ENCODE results near the gene RASSF9.

DNA sequence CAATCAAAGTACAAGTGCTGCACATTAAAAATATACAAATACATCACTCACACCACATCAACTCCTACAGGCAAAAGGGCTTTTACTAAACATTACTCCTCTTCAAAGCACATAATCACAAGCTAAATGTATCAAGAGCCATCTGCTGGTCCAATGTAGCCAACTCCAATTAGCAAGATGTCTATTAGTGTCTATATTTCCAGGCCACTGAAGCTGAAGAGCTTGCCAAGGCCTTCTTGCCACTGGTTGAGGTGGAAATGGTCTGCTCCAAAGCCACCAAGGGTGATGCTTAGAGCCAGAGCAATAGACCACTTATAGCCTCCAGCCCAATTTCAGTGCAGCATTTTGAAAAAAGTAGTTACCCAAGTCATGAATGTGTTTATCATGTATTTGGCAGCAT is 54.4 kb downstream of the RASSF9 start:
- no peak for TF ChIP-seq EZH2 (IDR thresholded peaks at IDR 0.05; ENCODE audit: low read depth, unreplicated experiment)
- TF ChIP-seq, protein P1, sequence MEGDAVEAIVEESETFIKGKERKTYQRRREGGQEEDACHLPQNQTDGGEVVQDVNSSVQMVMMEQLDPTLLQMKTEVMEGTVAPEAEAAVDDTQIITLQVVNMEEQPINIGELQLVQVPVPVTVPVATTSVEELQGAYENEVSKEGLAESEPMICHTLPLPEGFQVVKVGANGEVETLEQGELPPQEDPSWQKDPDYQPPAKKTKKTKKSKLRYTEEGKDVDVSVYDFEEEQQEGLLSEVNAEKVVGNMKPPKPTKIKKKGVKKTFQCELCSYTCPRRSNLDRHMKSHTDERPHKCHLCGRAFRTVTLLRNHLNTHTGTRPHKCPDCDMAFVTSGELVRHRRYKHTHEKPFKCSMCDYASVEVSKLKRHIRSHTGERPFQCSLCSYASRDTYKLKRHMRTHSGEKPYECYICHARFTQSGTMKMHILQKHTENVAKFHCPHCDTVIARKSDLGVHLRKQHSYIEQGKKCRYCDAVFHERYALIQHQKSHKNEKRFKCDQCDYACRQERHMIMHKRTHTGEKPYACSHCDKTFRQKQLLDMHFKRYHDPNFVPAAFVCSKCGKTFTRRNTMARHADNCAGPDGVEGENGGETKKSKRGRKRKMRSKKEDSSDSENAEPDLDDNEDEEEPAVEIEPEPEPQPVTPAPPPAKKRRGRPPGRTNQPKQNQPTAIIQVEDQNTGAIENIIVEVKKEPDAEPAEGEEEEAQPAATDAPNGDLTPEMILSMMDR (conservative IDR thresholded peaks at IDR 0.05; ENCODE audit: low read depth in 2 of 2), result no peak
- no peak for TF ChIP-seq CREB1 (CRISPR knock-in tag; IDR thresholded peaks at IDR 0.05; ENCODE audit: low read depth)
- TF ChIP-seq POLR2AphosphoS5 (IDR thresholded peaks at IDR 0.05; ENCODE audit: low read depth), result no peak
- TF ChIP-seq, protein P2, sequence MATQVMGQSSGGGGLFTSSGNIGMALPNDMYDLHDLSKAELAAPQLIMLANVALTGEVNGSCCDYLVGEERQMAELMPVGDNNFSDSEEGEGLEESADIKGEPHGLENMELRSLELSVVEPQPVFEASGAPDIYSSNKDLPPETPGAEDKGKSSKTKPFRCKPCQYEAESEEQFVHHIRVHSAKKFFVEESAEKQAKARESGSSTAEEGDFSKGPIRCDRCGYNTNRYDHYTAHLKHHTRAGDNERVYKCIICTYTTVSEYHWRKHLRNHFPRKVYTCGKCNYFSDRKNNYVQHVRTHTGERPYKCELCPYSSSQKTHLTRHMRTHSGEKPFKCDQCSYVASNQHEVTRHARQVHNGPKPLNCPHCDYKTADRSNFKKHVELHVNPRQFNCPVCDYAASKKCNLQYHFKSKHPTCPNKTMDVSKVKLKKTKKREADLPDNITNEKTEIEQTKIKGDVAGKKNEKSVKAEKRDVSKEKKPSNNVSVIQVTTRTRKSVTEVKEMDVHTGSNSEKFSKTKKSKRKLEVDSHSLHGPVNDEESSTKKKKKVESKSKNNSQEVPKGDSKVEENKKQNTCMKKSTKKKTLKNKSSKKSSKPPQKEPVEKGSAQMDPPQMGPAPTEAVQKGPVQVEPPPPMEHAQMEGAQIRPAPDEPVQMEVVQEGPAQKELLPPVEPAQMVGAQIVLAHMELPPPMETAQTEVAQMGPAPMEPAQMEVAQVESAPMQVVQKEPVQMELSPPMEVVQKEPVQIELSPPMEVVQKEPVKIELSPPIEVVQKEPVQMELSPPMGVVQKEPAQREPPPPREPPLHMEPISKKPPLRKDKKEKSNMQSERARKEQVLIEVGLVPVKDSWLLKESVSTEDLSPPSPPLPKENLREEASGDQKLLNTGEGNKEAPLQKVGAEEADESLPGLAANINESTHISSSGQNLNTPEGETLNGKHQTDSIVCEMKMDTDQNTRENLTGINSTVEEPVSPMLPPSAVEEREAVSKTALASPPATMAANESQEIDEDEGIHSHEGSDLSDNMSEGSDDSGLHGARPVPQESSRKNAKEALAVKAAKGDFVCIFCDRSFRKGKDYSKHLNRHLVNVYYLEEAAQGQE (IDR thresholded peaks at IDR 0.05; ENCODE audit: unreplicated experiment), result no peak
- TF ChIP-seq, protein P3, sequence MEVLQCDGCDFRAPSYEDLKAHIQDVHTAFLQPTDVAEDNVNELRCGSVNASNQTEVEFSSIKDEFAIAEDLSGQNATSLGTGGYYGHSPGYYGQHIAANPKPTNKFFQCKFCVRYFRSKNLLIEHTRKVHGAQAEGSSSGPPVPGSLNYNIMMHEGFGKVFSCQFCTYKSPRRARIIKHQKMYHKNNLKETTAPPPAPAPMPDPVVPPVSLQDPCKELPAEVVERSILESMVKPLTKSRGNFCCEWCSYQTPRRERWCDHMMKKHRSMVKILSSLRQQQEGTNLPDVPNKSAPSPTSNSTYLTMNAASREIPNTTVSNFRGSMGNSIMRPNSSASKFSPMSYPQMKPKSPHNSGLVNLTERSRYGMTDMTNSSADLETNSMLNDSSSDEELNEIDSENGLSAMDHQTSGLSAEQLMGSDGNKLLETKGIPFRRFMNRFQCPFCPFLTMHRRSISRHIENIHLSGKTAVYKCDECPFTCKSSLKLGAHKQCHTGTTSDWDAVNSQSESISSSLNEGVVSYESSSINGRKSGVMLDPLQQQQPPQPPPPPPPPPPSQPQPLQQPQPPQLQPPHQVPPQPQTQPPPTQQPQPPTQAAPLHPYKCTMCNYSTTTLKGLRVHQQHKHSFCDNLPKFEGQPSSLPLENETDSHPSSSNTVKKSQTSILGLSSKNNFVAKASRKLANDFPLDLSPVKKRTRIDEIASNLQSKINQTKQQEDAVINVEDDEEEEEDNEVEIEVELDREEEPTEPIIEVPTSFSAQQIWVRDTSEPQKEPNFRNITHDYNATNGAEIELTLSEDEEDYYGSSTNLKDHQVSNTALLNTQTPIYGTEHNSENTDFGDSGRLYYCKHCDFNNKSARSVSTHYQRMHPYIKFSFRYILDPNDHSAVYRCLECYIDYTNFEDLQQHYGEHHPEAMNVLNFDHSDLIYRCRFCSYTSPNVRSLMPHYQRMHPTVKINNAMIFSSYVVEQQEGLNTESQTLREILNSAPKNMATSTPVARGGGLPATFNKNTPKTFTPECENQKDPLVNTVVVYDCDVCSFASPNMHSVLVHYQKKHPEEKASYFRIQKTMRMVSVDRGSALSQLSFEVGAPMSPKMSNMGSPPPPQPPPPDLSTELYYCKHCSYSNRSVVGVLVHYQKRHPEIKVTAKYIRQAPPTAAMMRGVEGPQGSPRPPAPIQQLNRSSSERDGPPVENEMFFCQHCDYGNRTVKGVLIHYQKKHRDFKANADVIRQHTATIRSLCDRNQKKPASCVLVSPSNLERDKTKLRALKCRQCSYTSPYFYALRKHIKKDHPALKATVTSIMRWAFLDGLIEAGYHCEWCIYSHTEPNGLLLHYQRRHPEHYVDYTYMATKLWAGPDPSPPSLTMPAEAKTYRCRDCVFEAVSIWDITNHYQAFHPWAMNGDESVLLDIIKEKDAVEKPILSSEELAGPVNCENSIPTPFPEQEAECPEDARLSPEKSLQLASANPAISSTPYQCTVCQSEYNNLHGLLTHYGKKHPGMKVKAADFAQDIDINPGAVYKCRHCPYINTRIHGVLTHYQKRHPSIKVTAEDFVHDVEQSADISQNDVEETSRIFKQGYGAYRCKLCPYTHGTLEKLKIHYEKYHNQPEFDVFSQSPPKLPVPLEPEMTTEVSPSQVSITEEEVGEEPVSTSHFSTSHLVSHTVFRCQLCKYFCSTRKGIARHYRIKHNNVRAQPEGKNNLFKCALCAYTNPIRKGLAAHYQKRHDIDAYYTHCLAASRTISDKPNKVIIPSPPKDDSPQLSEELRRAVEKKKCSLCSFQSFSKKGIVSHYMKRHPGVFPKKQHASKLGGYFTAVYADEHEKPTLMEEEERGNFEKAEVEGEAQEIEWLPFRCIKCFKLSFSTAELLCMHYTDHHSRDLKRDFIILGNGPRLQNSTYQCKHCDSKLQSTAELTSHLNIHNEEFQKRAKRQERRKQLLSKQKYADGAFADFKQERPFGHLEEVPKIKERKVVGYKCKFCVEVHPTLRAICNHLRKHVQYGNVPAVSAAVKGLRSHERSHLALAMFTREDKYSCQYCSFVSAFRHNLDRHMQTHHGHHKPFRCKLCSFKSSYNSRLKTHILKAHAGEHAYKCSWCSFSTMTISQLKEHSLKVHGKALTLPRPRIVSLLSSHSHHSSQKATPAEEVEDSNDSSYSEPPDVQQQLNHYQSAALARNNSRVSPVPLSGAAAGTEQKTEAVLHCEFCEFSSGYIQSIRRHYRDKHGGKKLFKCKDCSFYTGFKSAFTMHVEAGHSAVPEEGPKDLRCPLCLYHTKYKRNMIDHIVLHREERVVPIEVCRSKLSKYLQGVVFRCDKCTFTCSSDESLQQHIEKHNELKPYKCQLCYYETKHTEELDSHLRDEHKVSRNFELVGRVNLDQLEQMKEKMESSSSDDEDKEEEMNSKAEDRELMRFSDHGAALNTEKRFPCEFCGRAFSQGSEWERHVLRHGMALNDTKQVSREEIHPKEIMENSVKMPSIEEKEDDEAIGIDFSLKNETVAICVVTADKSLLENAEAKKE (CRISPR knock-in tag; IDR thresholded peaks at IDR 0.05), result no peak
- TF ChIP-seq JUNB (IDR thresholded peaks at IDR 0.05; ENCODE audit: unreplicated experiment), result no peak
- TF ChIP-seq NANOG (IDR thresholded peaks at IDR 0.05; ENCODE audit: borderline replicate concordance), result no peak

All from GM23338 (cell line).